CD4-positive, alpha-beta T cell treated with Interleukin-6 for 4 hours (primary cell): ENCODE results near the gene NTRK2.

Experiments
- DNase-seq: peaks from one replicate; pipeline ENCODE4 v3.0.0-alpha.2; 2020; ENCODE audit warnings: mixed read lengths

NTRK2 gene

DNA sequence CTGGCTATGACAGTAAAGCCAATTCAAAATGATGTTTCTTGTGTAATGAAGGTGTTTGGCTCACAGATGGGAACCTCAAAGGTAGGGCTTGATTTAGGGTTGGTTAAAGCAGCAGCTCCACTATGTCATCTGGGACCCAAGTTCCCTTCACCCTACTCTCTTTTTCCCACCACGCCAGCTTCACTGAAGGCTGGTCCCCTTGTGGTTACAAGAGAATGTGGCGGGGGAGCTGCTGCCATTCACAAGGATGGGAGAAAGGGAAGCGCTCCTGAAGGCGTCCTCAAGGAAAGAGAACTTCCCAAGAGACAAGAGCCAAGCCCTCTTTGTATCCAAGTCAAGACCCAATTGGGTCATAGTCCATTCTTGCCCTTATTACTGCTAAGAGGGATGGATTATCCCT, 72.7 kb downstream of the NTRK2 start:
- no peak for DNase-seq

DNA sequence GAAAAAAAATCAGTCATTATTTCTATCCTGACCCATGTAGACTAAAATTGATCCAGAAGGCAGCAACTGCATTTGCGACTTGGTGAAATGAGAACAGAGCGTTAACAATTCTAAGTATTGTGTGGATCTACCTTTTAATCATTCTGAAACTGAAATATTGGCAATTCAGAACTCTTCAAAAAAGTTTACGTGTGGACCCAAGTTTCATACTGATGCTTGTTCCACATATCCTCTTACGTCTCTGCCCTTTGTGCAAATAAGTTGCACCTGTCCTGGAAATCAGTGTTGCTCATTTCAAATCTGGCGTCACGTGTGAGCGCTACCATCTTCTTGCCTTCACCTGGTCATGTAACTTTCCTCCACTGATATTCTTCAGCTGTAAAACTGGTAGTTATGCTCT, 74.7 kb downstream of the NTRK2 start:
- DNase-seq: no peak

DNA sequence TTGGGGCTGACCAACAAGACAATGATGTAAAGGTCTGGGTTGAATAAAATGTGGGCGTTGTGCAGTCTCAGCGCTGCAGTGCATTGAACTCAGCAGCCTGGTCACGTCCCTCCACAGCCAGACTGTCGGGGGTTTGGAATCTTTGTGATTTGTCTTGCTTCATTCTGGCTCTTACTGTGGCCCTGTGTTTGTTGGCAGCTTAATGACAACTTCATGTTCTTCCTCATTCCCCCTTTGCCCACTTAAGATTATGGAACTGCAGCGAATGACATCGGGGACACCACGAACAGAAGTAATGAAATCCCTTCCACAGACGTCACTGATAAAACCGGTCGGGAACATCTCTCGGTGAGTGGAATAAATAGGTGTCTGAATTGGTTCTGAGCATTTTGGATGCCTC, 75.2 kb downstream of the NTRK2 start:
- DNase-seq: no peak

DNA sequence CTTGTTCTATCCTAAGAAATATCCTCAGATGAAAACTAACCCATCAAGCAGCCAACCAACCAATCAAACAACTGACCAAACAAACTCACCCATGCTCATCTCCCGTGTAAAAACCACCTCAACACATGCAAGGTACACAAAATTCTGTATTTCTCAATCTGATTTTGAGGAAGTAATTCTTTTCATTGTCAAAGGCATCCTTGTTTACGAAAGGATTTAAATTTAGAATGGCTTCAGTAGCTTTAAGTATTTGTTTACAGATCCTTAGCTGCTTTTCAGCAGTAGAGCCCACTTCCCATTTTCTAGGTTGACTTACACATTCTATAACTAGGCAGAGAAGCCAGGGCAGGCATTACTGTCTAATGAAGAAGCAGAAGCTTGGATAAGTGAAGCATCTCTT, 78.6 kb downstream of the NTRK2 start:
- DNase-seq: no peak

DNA sequence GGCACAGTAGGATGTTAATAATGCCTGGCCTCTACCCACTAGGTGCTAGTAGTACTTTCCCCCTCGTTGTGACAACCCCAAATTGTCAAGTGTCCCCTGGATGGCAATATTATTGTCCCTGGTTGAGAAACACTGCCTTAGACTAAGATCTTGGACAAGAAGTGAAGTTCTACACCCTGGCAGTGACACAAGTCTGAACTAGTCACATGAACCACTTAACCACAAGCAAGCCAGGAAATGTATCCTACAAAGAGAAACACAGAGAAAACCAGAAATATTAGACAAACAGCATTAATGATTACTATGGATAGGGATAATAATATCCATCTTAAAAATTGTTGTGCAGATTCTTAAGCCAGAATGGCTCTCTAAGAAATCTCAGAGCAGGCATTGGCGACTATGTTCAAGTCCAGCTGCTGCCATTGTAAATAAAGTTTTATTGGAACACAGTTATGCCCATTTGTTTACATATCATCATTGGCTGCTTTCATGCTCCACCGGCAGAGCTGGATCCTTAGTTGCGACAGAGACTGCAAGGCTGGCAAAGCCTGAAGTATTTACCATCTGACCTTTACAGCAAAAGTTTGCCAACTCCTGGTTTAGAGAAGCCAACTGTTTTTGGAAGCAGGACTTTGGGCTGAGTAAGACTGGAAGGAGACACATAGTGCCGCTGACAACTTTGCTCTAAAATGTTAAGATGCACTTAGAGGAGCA, 80.8 kb downstream of the NTRK2 start:
- DNase-seq: no peak

DNA sequence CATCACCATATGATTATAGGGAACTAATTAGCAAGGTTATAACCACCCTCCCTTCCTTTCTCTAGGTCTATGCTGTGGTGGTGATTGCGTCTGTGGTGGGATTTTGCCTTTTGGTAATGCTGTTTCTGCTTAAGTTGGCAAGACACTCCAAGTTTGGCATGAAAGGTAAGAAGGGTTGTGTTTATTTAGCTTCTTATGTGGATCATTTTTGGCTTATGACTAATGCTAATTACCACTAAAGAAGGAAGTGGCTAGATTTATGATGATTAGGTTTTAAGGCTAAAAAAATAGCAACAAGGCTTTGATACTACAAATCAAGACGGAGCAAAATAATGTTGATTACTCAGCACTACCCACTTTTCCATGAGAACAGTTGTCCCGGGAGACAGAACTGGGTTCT, 82.4 kb downstream of the NTRK2 start:
- no peak for DNase-seq

DNA sequence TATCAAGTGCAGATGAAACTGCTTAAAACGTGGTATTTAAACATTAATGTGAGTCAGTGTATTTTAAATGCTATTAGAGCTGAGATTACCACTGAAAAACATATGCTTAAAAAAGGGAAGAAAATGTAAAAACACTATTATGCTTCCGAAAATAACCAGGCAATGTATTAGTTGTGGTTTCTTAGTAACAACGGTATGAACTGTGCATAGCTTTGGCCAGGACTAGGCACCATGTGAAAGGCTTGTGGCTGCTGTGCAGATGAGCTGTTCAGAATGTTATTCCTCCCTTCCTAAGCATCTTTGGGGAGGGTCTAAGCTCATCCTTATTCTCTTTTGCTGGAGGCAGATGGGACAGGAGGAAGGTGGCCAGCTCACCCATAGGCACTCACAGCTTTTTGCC, 84.9 kb downstream of the NTRK2 start:
- DNase-seq: no peak

DNA sequence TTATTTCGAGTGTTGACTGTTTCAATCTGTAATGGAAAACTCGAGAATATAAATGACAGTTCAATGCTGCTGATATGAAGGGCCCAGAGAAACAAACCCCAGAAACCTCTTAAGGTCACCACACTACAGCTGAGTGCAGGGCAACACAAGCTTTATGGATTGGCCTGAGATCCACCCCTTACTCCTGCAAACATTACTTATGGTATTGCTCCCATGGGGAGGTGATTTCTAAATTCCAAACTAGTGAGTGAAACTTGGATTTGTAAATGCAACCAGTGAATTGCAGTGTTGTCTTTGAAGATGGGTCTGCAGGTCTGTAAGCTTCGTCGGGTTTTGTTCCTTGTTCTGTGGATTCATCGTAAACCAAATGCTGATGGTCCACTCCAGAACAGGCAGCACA, 85.4 kb downstream of the NTRK2 start:
- no peak for DNase-seq

DNA sequence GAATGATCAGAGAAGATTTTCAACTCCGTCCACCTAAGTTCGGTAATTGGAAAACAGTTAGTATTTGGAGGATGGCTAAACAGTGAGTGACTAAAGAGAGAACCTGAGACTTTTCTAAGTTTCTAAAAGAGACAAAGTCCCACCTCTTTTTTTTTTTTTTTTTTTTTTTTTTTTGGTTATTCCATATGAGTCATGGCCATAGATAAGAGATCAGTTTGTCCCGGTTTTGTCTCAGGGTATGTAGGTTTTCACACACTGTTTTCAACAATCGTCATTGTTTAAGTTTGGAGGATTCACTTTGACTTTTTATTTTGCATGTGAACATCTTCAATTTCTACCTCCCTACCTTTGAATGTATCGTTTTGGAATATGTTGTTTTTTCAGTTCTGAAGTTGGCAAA, 85.9 kb downstream of the NTRK2 start:
- no peak for DNase-seq

DNA sequence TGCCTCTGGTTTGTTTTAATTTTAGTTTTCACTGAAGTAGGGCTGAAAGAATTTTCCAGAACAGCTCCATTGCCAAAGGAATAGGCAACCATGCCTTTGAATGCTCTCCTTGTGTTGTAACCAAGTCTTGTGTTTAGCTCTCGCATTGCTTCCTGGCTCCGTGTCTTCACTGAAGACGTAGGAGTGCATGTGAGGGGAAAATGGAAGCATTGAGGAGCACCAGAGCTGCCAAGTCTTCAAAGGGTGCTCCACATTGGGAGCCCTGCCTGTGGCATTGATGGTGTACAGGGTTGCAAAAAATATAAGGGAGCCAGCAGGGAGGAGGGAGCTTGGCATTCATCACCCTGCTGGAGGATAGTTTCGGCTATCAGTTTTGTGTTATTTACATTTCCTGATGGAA, 86.6 kb downstream of the NTRK2 start:
- no peak for DNase-seq

DNA sequence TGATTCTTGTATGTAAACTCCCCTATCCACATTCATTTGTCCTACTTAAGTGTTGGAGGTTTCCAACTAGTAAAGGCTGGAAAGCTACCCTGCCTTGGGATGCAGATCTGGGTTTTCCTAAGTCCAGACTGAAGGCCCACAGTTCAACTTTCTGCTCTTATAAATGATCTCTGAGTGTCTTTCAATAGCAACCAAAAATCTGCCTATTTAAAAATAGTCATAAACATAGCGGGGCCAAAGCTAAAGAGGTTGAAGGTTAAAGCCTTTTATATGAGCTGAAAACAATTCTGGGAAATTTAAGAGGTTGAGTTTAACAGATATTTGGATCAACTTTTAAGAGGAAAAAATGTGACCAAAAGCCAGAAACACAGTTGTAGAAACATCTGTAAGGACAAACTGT, 87.2 kb downstream of the NTRK2 start:
- DNase-seq: no peak

DNA sequence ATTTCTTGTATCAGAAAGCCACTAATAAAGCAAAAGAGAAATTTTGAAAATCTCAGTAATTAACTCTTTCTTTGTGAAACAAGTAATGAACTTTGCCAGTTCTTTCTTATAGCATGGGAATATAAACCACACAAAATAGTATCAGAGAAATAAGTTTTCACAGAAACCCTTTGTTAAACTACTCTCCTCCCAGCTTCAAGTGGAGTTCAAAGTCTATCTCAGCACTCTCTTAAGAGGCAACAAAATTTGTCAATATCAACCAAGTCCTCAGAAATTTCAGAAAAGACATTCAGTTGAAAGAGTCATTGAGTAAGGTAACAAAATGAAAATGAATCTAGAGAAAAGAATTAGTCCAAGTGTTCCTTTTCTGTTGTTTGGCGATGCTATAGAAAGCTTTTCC, 89.3 kb downstream of the NTRK2 start:
- no peak for DNase-seq

DNA sequence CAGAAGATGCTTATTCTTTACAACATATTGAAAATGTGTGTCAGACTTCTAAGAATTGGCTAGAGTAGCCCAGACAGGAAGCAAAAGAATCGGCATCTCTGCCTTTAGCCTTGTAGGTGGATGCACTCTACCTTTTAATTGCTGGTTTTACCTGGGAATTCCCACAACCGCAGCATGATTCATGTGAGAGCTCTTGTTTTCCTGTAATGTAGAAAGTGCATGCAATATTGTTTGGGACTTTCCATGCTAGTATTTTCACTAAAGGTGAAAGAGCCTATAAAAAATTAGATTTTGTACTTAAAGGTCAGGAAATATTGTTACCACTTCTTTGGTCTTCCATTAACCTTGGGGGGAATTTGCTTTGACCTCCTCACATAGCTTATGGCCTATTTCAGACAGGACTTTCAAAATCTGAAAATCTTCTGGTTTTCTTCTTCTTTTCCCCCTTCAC, 89.8 kb downstream of the NTRK2 start:
- DNase-seq: no peak

DNA sequence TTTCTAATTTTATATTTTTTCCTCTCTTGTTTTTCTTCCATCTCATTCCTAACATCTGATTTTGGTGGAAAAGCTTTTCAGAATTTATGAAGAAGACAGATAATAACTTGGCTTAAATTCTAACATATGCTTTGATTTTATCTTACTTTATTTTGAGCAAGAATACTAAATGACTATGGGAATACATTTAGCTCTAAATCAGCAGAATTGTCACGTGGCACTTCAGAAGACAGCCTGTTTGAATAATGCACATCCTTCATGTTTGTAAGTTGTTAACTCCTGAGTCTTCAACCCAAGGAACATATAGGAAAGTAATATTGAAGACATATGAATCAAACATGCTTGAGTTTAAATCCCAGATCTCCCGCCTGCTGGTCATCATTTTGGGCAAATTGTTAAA, 90.3 kb downstream of the NTRK2 start:
- DNase-seq: no peak

DNA sequence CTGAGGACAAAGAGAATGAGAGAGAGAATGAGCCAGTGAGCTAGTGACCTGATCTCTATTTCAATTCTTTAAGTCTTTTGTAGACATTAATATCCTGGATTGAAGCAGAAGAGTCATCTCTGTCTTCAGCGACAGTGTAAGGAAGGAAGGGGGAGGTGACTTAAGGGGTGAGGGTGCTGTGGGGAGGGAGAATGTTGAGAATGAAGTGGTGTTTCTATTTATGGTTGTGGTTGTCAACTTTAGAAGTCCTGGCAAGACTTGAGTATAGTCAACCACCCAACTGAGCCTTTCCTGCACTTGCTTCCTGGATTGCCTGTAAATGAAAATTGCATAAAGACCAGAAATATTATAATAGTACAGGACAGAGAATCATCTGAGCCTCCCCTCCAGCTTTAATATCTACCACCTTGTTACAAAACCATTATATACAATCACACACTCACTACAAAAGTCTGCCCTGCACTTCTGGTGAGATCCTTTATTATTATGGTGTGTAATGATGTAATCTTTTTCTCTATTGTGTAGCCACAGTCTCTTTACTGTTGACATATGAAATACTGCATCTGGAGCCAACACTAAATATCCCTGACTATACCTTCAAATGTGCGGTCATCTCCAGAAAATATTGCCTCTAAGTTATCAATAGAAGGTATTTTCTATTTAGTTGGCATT, 91.7 kb downstream of the NTRK2 start:
- no peak for DNase-seq

DNA sequence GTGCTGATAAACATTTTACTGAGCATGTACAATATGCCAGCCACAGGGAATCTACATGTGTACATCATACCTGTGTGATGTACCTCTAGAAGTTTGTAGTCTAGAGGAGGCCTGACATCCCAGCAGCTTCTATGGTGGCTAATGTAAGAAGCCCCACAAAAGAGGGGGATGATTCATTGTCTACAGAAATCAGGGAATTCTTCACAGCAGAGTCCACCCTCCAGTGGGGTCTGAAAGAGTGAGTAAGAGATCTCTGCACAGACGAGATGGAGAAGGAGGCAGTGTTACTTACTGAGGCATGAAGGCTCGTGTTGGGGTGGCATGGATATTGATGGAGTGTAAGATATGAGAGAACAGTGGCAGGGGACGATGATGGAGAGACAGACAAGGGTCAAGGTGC, 103.0 kb downstream of the NTRK2 start:
- no peak for DNase-seq

DNA sequence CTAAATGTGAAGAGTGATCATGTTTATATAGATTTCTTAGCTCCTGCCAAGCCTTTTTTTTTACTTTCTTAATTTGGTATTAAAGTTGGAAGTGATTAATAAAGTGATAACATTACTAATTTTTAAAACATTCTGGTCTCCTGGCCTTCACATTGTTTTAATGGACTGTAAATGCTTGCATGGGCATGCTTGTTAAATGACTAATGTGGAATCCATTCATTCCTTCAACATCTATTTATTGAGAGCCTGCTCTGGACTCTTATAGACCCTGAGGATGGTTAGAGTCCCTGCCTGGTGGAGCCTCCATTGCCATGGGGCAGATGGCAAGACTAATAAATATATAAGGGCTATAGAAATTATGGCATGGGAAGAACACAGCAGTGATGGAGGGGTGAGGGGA, 103.5 kb downstream of the NTRK2 start:
- DNase-seq: no peak

DNA sequence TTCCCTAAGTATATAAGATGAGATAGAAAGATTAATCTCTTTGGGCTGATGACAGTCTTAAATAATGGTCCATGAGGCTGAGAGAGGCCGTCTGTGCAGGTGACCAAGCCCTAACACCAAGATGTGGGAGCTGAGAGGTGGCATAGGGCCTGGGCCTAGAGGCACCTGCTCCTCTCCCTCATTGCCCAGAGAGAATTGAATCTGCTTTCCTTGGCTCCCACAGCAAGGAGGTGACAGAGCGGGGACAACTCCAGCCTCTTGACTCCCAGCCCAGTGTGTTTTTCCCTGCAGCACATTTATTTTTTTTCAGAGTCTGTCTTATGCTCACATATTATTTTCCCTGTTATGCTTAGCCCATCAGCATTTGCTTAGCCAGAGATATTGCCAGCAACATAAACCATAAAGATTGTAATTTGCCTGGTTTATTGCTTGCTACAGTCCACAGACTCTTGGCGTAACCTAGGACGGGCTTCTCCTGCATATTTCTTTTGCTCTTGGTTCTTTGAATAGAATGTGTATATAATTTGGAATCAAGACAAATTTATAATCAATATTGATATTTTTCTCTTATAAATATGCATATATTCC, 105.6 kb downstream of the NTRK2 start:
- no peak for DNase-seq

DNA sequence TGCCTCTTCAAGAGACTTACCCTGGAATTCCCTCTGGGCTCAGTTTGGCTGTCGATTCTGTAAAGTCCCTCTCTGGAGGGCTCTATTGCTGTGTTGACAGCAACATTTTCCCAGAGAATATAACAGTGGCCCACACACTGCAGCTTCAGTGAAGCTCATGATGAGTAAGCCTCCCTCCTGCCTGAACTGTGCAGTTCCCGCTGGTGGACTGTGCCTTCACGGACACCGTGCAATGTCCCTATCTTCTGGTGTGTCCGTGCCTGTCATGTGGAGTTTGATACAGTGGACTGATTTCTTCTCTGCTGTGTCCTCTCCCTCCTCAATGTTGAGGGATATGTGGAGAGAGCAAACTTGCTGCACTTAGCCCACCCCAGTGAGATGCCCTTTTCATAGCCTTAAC, 109.0 kb downstream of the NTRK2 start:
- no peak for DNase-seq

DNA sequence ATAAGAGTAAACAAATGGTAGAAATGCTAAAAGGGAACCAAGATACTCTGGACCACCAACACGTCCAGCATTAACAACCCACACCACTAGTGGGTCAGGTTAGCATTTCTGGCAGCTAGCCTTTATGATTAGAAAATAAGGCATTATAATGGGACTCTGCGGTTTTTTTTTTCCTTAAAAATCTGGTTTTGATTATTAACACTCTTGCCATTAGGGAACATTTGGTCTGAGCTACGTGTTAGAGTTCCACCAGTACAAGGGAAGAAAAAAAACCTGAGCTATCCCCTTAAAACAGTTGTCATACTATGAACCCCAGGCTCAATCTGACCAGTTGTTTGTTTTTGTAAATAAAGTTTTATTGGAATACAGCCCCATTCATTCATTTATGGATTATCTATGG, 110.4 kb downstream of the NTRK2 start:
- no peak for DNase-seq

DNA sequence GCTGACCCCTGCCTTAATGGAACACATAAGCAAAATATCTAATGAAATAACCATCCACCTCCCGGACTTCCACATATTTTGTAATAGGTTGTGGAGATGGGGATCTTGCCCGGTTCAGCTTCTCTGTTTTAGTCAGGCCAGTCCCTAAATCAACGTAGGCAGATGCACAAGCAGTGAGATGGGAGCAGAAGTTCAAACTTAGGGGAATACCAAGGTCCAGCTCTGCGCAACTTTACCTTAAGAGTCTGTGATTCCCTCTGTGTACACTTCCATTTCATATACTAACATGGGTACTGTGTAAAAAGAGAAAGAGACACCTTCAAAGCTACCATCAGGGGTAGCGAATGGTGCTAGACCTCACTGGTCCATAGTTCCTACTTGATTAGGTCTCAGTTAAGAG, 110.9 kb downstream of the NTRK2 start:
- no peak for DNase-seq

DNA sequence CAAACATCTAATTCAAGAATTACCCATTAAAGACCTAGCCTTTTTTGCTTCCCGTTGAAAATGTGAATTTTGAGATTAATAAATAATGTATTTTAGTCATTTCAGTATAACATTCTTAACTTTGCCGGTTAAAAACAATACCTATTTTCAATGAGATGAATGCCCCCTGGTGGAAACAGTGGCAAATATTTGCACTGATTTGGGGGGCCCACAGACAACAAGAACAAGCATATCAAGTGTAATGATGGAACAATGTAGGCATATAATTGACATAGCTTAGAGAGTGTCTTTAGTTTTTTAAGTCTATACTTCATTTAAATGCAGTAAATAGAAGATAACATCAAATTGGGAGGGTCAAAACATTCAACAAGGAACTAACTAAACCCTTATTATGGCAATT, 111.9 kb downstream of the NTRK2 start:
- DNase-seq: no peak

DNA sequence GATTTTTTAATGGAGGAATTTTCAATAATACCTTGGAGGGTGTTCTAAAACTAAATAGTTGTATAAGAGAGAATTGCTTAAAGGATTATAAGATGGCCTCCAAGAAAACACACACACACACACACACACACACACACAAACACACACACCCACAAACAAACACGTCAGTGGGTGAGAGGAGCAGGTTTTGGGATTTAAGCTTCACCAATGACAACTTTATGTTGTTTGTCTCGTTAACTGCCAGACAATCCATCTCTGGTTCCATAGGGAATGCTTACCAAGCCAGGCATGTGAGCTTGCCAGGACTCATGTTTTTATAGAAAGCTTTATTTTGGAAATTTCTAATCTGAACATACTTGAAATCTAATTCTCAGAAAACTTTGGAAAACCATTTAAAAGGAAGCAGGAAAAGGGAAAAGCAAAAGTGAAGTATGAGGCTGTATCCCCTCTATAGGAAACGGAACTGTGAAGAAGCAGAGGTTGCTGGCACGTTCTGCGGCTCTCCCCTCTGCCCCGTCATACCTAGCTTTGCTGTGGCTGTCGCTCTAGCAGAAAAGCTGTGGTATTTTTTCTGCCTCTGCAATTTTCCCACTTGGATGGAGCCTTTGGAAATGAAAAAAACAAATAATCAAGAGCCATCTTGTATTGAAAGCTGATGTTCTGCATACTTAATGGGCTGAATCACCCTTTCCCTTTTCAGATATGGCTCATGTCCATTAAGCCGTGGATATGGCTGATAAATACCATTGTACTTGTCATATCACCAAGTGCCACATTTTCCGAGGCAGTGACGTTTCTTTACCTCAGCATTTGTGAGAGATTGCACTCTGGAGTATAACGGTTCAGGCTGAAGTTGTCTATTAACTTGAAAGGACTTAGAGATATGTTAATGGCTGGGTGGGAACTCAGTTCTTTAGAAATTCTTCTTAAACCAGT, 112.7 kb downstream of the NTRK2 start:
- DNase-seq: no peak
